GM19240 (cell line): ENCODE data around the gene GRIPAP1.
"Not testable (repeated sequence)": the region's sequence is repeated elsewhere in the genome, so short reads cannot be mapped to it uniquely, and the experiment has no call there.

Source experiments
- DNase-seq: peaks from one replicate; pipeline ENCODE4 v3.0.0; 2011; ENCODE audit warnings: low spot score; ENCODE audit not compliant: insufficient read length

Gene GRIPAP1

DNA sequence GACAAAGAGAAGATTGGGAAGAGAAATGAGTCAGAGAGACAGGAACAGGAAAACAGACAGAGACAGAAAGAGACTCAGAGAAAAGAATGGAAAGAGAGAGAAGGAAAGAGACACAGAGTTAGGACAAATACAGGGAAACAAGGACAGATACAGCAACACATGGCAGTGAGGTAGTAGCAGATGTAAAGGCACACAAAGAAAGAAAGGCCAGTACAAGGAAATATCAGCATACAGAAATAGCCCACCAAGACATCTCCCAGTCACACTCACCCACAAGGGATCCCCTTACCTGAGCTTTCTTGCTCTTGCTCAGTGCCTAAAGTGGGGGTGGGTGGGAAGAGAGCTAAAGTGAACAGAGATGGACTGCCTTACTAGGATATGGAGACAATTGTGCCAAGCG lies 4.2 kb downstream of the GRIPAP1 start:
- DNase-seq: no peak

DNA sequence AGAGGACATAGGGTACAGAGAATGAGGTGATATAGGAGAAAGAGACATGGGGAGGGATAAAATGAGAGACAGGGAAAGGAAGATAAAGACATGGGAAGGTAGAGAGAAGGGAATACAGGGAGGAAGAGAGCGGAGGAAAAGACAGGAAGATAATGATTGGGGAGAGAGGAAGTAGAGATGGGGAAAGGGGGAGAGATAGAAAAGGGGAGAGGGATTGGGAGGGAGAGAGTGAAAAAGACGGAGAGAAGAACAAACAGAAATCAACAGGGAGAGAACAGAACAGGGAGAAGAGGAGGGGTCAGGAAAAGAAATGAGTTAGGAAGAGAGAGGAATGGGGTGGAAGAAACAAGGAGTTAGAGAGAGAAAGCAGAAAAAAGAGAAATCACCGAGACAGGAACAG lies 4.6 kb downstream of the GRIPAP1 start:
- no peak for DNase-seq

DNA sequence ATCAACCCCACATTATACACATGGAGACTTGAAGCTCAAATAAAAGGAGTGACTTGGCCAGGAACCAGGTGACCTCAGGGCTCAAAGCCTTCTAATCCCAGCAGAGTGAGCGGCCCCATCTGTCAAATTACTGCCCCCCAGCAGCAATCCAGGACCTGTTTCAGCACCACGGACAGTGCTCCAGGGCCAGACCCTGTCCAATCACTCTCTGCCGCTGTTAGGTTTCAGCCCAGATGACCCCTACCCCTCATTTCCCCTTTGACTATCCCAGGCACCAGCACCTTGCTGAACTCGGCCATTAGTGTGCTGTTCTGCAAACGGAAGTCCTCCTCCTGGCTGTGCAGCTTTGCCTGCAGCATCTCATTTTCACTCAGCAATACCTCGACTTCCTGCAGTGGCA lies 5.1 kb downstream of the GRIPAP1 start:
- DNase-seq: no peak

DNA sequence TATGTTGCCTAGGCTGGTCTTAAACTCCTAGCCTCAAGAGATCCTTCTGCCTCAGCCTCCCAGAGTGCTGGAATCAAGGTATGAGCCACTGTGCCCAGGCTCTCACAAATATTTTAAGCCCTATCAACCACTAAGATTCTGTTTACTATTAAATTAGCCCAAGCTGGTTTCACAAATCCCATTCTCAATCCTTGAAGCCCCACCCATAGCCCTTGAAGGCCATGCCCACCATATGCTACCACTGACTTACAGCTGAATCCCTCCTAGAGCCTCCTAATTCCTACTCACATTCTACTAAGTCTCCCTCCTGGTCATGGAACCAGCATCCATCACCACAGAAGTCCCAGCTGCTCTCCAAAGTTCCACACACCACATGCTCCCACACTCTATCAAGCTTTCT lies 9.7 kb downstream of the GRIPAP1 start:
- no peak for DNase-seq

DNA sequence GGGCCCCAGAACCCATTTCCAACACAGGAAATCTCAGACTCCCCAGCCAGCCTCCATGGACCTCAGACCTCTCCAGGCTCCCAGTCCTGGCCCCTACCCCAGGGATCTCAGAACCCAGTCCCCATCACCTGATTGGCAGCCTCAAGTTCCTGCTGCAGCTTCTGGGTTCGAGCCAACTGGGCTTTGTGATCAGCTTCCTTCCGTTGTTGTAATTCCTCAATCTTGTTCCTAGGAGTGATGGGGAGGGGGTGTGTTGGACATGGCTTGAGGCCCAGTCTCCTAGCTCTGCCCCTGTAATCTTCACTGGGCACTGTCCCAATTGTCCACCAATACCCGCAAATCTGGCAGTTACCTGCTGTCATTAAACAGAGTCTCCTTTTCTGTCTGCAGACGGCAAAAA lies 12.6 kb downstream of the GRIPAP1 start:
- DNase-seq: no peak

DNA sequence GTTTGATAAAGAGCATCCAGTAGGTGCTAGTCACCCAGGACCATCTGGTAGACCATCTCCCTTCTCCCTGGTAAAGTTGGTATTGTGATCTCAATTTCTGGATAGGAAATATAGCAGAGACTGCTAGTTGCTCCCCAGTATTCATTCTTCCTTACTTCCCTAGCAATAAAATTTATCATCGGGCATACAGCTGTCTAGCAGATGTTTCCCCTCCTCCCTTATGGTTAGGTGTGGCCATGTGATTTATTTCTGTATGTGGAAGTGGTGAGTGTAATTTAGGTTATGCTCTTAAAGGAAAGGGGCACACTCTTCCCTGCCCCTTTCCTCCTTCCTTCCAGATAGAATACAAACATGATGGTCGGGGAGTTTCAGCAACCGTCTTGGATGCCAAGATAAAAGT lies 18.2 kb downstream of the GRIPAP1 start:
- DNase-seq: no peak

DNA sequence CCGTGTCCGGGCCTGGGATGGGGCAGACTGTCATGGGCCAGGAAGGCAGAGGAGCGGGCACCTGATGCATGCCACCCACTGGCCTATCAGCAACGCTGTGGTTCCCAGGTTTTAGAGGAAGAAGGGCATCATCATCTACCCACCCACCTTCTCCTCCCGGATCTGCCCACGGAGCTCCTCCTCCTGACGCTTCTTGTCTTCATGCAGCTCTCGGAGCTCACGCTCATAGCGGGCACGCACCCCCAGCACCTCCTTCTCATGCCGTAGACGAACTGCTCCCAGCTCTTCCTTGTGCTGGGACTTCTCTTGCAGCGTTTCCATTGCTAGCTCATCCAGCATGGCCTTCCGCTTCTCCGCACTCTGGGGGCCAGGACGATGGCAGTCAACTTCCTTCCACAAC lies 19.0 kb downstream of the GRIPAP1 start:
- no peak for DNase-seq

DNA sequence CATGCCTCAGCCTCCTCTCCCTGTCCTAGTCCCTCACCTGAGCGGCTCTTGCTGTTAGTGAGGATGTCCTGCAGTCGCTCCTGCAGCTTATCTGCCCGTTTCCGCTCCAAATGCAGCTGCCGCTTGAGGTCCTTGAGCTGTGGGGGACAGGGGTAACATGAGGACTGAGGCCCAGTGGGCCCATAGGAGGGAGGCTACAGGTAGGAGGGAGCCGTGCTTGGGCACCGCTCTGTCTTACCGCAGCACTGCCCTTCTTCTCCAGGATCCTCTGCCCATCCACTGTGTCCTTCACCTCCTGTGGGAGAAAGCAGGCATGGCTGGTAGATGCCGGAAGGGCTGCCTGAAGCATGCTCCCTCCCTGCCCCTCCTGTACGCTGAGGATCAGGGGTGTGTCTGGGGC lies 20.9 kb downstream of the GRIPAP1 start:
- no peak for DNase-seq

DNA sequence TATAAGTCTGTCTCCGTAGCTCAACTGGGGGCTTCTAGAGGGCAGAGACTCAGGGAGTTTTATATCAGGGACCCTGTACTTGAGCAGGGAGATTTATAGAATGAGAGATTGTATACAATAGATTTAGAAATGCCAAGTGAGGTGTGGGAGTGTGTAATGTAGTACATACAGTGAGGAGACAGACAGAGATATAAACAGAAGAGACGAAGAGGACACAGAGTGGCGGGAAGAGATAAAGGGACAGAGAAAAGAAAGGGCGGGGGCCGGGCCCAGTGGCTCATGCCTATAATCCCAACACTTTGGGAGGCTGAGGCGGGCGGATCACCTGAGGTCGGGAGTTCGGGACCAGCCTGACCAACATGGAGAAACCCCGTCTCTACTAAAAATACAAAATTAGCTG lies 21.7 kb downstream of the GRIPAP1 start:
- DNase-seq: not testable (repeated sequence)

DNA sequence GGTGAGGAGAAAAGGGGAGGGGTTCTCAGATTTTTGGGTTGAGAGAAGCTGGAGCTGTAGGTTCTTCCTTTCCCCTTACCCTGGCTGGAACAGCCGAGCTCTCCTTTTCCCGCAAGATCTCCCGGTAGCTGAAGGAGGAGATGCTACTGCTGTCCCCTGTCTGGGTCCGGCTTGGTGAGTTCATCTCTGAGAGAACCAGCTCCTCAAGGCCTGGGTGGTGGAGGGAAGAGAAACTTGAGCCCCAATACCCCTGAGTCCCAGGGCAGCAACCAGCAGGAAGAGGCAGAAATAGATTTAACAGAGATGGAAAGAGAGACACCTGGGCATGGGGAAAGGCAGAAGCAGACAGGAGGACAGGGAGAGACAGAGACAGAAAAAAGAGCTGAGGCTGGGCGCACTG lies 23.8 kb downstream of the GRIPAP1 start:
- DNase-seq: no peak

DNA sequence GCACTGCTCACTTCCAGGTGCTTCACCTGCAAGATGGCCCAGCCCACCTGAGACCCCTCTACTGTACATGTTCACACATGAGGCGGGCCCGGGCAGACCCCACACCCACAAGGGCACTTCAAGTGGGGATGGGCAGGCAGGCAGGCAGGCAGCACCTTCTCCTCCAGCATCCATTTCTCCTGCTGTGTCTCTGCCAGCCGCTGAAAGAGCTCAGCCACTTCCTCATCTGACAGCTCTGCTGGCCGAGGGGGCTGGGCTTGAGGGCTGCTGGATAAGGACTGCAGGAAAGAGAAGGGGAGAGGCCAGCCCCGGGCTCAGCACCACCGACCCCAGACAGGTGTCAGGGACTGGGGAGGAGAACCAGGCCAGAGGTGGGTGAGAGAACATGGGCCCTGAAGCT lies 26.0 kb downstream of the GRIPAP1 start:
- no peak for DNase-seq

DNA sequence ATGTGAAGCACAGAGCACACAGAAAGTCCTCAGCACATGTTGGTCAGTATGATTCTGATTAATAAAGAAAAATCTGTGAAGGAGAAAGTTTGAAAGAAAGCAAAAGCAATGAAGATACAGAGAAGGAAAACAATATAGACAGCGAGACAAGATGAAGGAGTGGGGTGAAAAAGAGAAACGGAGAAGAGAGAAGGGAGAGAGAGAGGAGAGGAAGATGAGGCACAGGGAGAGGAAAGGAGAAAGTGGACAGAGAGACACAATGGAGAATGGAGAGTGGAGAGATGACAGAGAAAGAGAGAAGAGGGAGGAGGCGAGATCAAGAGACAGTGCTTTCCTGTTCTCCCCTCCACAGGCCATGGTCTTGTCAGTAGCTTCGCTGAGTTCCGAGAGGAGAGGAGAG lies 26.5 kb downstream of the GRIPAP1 start:
- no peak for DNase-seq

DNA sequence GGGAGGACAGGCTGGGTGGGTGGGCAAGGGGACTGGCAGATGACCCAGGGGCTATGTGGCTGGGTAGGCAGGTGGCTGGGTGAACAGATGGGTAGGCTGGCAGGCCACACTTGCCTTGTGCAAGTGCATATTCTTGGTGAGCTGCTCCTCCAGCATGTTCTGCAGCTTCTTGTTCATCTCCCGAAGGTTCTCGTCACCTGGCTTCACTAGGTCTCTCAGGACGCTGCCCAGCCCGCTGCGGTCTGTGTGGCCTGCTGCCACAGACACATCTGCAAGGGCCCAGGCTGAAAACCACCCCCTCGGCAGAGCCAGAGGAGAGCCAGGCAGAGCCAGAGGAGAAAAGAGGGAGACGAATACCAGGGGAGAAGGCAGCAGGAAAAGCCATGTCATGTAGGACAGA lies 27.0 kb downstream of the GRIPAP1 start:
- DNase-seq: no peak

DNA sequence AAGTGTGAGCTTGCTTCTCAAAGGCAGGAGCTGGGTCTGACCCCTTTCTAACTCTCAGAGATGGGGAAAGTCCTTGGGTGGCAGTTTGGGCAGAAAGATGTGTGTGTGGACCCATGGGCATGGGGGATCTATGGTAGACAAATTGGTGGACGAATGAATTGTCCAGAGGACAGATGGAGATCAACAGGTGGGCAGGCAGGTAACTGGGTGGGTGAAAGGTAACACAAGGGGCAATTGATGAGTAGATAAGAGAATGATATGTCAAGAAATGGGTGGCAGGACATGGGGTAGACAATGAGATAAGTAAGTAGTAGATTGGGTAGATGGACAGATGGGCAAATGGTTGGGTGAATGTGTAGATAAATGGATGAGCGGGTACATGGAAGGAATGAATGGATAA lies 27.5 kb downstream of the GRIPAP1 start:
- no peak for DNase-seq

DNA sequence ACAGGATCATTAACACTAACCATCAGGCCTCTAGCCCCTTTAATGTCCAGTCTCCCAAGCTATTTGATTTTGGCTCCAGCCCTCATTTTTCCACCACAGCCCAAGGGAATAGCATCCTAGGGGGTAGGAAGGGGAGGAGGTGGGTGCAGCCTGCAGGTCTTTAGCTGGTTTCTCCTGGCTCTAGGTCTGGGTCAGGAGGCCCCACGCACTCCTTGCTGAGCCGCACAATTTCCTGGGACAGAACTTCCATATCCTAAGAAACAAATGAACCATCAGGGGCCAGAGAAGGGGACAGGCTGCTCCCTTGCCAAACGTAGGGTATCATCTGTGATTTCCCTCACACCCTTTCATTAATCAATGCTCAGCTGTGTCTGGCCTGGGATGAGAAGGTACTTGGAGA lies 28.0 kb downstream of the GRIPAP1 start:
- DNase-seq: no peak

DNA sequence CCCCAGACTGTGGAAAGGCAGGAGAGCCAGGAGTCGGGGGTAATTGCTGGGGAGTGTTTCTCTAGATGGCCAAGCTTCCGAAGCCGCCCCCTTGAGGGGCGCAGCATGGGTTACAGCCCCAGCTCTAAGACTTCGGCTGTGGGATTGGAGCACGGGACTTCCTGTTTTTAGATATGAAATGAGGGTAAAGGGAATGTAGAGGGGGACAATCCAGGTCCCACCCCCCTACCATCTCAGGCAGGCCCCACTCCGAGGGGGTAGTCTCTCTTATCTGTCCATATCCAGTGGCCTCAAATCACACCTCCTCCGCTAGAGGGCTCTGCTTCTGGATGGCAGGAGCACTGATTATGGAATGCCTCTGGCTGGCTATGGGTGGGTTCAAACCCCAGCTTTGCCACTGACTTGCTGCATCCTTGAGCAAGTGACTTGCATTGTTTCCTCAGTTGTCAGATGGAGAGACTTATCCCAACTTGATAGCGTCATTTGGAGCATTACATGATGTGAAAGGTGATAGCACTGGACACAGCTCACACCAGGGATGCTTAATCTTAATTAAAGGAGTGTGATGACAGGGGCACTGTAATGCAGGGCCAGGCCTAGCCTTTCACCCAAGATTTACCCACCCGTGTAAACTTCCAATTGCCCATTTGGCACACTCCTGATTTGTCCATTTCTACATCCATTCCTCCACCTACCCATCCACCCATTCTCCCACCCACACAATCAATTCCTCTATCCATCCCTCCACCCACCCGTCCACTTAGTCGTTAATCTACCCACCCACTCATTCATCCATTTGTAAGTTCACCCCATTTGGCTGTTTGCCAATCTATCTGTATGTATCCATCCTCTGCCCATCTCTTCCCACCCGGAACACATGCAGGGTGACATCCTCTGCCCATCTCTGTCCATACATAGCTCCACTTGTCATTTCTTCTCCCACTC lies 29.6 kb downstream of the GRIPAP1 start:
- DNase-seq: peak; percentile 47

DNA sequence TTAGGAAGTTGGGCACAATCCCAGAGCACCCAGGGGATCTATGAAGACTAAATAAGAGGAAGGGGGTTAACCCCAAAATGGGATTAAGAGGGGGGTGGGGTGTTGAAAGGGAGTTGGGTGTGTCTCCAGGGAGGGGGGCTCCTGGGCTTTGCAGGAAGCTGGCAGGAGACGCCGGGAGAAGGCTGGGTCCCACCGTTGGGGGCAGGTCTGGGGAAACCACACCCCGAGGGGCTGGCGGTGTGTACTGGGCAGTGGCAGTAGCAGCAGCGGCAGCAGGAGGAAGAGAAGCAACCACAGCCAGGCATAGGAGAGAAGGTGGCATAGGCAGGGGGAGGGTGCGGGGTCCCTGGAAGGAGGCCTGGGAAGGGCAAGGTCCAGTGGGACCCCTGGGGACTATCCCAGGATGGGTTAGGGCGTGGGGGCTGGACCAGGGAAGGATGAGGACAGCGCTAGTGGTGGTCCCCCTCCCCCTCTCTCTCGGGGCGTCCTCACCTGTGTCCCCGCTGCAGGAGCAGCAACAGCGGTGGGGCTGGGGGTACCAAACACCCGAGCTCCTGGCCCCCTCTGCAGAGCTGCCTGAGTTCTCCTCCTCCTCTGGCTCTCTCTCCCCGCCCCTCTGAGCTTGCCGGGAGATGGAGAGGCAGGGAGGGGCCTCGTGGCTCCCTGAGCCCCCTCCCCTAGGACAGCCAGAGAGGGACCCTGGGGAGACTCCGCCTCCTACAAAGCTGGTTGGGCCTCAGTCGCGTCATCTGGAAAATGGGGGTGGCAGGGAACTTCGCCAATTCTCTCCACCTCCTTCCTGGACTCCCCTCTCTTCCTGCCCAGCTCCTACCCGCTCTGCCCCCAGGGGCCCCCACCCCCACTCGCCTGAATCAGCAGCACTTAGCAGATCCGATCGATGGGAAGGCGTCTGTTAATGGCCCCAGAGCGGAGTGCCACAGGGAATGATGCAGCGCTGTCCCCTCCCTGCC lies 30.5 kb downstream of the GRIPAP1 start, which contains the start of gene KCND1:
KCND1 (minus strand) TSS at position 596 of the 971 bp plus-strand sequence. CDS start 1,573 bp downstream, outside the sequence.
- no peak for DNase-seq

DNA sequence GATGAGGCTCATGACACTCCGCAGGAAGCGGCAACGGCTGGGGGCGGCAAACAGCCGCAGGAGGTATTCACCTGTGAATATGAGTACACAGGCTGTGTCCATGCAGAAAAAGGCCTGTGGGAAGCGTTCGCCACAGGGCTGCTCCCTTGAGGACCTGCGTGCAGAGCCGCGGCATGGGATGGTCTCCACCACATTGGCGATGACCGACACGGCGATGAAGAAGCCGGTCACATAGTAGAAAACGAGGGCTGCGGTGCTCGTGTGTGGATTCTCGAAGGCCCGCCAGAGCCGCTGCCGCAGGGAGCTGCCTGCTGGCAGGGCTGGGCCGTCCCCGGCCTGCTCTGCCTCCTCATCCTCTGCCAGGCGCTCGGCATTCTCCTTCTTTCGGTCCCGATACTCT lies 32.6 kb downstream of the GRIPAP1 start:
- no peak for DNase-seq

DNA sequence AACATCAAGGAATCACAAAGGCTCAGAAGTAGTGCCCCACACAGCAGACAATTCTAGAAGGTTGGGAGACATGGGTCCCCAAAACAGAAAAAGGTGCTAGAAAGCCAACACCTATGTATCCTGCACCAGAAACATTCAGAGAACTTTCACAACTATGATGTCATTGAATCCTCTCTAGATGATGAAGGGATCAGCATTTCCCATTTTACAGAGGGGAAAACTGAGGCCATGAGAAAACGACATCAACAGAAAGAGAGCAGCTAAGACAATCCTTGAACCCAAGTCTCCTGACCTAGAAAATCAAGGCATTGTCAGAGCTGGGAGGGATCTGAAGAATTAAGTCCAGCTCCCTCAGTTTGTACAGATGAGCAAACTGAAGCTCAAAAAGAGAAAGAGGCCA lies 33.7 kb downstream of the GRIPAP1 start:
- DNase-seq: no peak

DNA sequence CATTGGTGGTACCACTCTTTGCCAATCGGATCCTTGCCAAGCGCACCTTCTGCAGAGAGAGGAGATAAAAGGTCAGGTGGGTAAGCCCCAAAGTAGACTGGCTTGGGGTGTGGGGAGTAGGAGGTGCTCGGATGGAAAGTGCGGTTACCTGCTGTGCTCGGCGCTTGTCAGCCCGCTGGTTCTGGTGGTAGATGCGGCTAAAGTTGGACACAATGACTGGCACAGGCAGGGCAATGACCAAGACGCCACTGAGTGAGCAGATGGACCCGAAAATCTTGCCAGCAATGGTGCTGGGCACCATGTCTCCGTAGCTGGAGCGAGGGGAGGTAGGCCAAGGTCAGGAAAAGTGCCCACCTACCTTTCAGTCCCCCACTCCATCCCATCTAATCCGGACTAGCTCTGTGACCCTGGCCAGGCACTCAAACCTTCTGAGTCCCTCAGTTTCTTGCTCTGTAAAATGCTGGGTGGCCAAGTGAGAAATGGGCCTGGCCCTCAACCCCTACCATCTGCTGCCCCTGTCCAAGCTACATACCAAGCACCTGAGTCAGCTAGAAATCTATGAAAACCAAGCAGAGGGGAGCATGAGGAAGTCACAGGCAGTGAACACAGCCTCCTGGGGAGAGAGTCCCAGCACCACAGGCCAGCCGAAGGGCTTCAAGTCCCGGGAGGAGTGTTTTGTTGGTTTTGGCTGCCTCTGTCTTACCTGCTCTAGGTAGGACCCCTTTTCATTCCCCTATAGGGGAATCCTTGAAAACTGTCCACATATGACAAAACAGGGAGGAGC lies 35.1 kb downstream of the GRIPAP1 start:
- no peak for DNase-seq

DNA sequence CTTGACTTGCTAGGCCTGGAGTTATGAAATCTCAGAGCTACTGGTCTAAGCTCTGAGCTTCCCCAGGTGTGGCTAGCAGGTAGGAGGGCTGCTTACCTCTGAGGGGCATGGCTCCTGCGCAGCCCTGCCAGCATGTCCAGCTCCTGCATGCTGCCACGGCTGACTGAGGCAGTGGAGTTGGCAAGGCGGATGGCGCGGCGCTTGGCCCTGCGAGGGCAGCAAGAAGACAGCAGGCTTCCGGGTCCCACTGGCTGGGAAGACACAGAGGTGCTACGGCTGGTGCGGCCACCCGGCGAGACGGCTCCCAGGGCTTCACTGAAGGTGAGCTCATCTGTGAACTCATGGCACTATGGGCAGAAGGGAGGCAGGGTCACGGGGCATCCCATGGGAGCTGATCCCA lies 36.1 kb downstream of the GRIPAP1 start:
- DNase-seq: no peak
